ENCODE data around the gene IDE.

- TF ChIP-seq CTCF (IDR thresholded peaks at IDR 0.05) (no peak), POLR2A (IDR thresholded peaks at IDR 0.05) (no peak)
Measured at GRCh38 chr10:92408017-92408361, 165.9 kb downstream of the IDE start.

Data from prostate gland (tissue), 2 donors.